Stimulated activated CD4-positive, alpha-beta T cell treated with anti-CD3 and anti-CD28 coated beads, Interleukin-12 subunit alpha, Interleukin-12 subunit beta, amount 100 ng/mL, for 4 hours (primary cell): Measurements from ENCODE around the gene ATP5F1D.

Experiments
- DNase-seq: peaks from one replicate; pipeline ENCODE4 v3.0.0-alpha.2; 2020

The ATP5F1D gene

GRCh38 chr19:1259876-1260748 is 18.6 kb downstream of the ATP5F1D start:
- peak; percentile 44 for DNase-seq

- peak; percentile 96 for DNase-seq
These were observed 19.4 kb downstream of the ATP5F1D start for GRCh38 chr19:1260749-1261537.

- peak; percentile 28 for DNase-seq
These were observed 19.9 kb downstream of the ATP5F1D start for GRCh38 chr19:1261538-1261797.

- no peak for DNase-seq
These were observed 20.5 kb downstream of the ATP5F1D start for GRCh38 chr19:1261798-1262622.

GRCh38 chr19:1262623-1263123 is 21.1 kb downstream of the ATP5F1D start:
- no peak for DNase-seq

DNA sequence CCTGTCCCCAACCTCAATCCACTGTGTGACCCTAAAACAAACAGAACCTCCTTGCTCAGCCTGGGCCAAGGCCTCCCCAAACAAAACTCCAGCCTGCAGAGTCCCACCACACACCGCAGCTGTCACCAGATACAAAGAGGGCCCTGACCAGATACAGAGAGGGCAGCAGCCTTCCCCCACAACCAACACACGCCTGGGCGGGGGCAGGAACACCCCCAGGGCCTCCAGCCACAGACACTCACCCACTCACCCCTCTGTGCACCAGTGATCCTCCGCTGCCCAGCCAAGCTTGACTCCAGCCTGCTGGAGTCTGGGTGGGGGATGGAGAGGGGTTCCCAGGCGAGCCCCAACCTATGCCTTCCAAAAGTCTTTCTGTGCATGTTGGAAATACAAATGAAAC is 21.6 kb downstream of the ATP5F1D start:
- DNase-seq, result no peak

DNA sequence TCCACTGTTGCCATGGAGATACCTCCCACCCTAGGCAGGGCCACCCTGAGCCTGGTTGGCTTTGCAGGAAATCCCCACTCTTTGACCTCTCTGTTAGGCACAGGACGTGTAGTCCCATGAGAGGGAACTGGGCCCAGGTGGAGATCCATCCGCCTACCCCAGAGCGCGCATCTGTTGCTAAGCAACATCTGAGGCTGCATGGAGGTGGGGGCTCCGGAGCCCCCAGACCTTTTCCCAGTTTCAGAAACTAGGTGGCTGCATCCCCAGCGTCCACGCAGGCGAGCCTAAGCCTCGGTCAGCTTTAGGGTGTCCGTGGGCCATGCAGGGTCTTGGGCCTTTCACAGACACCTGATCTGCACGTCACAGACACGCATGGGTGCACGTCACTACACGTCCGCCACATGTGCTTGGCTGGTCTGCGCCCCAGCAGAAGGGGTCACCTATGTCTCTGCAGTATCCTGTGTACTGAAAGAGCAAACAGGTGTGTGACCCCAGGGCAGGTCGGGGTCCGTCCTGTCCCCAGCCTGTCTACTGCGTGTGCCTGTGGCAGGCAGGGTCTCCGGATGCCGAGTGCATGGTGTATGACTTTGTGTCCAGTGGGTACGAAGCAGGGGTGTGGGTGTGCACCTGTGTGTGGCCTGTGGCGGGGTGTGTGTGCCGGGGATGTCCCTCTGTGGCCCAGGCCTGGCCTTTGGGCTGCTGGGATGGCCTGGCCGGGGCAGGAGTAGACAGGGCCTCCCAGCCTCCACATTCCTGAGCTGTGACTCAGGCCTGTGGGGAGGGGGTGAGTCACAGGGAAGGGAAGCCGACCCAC is 23.5 kb downstream of the ATP5F1D start:
- no peak for DNase-seq

- DNase-seq, result no peak
These were observed 24.1 kb downstream of the ATP5F1D start for GRCh38 chr19:1265615-1266128.

DNA sequence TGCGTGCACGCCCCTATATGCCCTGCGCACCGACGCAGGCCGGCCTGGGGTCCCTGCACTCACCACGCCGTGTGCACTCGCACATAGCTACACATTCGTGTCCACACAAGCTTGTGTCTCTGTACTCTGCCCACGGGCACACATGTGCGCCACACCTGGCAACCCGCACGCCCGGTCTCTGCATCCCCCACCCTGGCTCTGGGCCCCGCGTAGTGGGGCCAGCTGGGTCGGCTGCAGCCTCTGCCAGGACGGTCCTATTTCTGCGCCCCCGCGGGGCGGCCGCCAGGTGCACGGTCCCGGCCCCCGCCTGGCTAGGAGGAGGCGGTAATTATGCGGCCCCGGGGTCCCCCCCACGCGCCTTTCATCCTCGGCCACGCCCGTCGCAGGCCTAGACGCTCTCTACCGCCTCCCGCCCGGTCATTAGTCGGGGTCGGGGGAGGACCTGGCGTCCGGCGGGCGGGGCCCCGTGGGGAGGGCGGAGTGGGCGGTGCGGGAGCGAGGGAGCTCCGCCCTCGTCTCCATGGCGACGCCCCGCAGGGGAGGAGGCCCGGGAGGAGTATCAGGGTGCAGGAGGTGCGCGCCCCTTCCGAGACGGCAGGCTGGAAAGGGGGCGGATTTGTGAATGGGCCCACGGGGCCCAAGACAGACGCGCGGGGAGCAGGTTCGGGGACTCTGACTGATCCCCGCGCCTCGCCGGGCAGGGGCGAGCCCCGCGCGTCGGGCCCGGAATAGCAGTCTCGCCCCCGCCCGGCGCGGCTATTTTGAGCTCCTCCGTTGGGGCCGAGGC is 24.8 kb downstream of the ATP5F1D start:
- peak; percentile 81 for DNase-seq

GRCh38 chr19:1266916-1267476 is 25.4 kb downstream of the ATP5F1D start:
- DNase-seq, result peak; percentile 68

DNA sequence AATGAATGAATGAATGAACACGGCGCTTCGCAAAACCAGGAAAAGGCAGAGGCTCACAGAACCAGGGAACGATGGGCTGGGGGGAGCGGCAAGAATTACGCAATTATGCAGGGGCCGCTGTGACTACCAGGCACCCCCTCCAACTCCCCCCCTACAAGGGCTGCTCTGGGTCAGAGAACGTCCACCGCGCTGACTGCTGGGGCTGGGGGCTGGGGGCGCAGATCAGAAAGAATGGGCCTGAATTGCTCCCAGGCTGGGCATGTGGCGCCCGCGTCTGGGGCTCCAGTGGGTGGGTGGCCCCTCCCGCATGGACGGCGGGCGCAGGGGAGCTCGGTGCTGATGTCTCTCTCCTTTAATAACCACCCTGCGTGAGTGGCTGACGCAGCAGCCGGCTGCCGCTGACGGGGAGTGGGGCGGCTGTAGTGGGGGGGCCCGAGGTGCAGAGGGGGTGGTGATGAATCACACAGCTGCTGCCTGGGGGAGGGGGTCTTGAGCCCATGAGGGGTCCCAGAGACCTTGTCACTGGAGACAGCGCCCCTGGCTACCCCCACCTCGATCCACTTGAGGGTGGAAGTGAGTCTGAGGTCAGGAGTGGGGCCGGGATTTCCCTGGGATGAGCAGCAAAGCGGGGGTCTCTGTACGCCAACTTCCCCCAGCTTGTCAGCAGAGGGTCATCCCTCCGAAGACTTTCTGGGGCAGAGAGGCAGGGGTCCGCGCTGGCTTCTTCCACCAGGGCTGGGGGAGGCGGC is 26.1 kb downstream of the ATP5F1D start:
- DNase-seq, result no peak

DNA sequence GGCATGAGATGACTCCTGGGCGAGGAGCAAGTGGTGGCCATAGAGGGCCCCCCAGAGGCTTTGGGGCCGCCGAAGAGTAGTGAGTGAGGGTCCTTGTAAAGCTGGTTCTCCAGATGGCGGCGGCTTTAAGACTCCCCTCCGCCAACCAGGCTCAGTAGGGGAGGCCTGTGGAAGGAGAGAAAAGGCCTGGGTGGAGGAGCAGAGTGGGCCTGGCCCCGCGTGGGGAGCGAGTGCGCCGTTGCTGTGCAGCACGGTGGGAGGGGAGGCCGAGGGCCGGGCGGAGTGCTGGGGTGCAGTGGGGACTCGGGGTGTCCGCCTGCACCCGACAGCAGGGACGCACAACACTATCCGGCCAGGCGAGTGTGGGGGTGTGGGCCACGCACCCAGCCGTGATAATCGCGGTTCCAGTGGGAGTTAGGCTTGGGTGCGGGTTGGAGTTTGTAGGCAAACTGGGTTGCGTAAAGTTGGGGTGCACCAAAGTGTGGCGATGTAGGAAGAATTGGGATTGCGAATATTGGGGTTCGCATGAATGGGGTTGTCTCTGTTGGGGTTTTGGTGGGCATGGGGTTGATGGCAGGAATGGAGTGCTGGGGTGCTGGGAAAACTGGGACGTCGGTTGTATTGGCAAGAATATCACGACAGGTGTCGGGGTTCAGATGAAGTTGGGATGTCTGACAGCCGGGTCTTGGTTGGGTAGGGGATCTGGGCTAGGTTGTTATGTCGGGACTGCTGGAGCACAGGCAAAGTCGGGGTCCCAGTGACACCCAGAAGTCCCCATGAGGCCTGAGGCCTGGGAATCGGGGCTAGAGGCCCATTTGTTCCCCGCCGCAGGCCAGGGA is 26.9 kb downstream of the ATP5F1D start:
- DNase-seq, result no peak

GRCh38 chr19:1269065-1269477 is 27.5 kb downstream of the ATP5F1D start, which contains the start of gene CIRBP:
Gene CIRBP, plus strand, starts transcription at chr19:1269332. Its CDS starts 1,602 bp downstream, at chr19:1270934.
- DNase-seq, result peak; percentile 99

- peak; percentile 84 for DNase-seq
These were observed 28.1 kb downstream of the ATP5F1D start for GRCh38 chr19:1269478-1270212.

DNA sequence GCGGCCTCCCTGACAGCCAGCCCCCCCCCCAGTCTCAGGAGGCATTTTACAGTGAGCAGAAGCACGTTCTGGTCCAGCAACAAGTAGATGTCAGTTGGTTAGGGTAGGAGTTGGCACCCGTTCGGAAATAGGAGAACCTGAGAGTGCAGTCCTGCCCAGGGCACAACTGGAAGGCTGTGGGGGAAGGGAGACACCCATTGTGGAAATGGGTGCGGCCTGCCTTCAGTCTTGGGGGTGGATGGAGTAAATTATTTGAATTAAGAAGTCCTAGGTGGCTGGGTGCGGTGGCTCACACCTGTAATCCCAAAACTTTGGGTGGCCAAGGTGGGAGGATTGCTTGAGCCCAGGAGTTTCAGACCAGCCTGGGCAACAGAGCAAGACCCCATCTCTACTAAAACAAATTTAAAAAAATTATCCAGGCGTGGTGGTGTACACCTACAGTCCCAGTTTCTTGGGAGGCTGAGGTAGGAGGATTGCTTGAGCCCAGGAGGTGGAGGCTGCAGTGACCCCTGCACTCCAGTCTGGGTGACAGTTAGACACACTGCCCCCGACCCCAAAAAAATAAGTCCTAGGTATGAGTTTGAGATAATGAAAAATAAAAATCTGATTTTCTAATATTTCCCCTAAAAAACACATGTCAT is 28.8 kb downstream of the ATP5F1D start:
- DNase-seq, result no peak

- no peak for DNase-seq
These were observed 29.4 kb downstream of the ATP5F1D start for GRCh38 chr19:1270854-1271527.
